Esophagus squamous epithelium (tissue), 5 donors: Measurements from ENCODE around the gene CFAP299. TPM values are rescaled to one million over a fixed set of nuclear protein-coding genes. Genes with fewer than 3 reads are reported as not detected.

Experiments
- DNase-seq: peaks from one replicate; lab custom pipeline; 2025; lab: John Stamatoyannopoulos, UW
- H3K27ac ChIP-seq, 4 donors: fragments of 200-600 bp; sonication (generic); one replicate each; pipeline ENCODE4 v1.5.1; 2016 to 2019; ENCODE audit warnings: mild to moderate bottlenecking in 1 of 4
- H3K27me3 ChIP-seq, 4 donors: fragments of 200-600 bp; sonication (generic); 1 replicate in 3 of 4; 2 replicates in 1 of 4; pipeline versions ENCODE4 v1.5.1 to v1.6.0; 2017 to 2021; ENCODE audit warnings: antibody characterized with exemption in 1 of 4
- H3K36me3 ChIP-seq, 3 donors: fragments of 200-600 bp; sonication (generic); one replicate each; pipeline ENCODE4 v1.5.1; 2016 to 2019
- H3K4me1 ChIP-seq, 3 donors: fragments of 200-600 bp; sonication (generic); one replicate each; pipeline ENCODE4 v1.5.1; 2017 to 2019
- H3K4me3 ChIP-seq, 4 donors: fragments of 200-600 bp; sonication (generic); 1 replicate in 3 of 4; 2 replicates in 1 of 4; pipeline ENCODE4 v1.5.1; 2016 to 2019; ENCODE audit warnings: mild to moderate bottlenecking in 2 of 4, moderate library complexity in 1 of 4
- H3K9me3 ChIP-seq, 3 donors: fragments of 200-600 bp; sonication (generic); one replicate each; pipeline ENCODE4 v1.5.1; 2016 to 2019
- POLR2A ChIP-seq, 4 donors: fragments of 450-650 bp; IDR thresholded peaks; one replicate each; pipeline ENCODE4 v1.6.1; 2017; ENCODE audit warnings: antibody characterized with exemption in 4 of 4, mild to moderate bottlenecking in 4 of 4, moderate library complexity in 3 of 4
- WGBS, 2 donors: methylation state at CpG; one replicate each; pipeline ENCODE4 v1.1.5; 2018; 5-methylcytosine and 5-hydroxymethylcytosine counted together
- intact Hi-C: fragments of 100-400 bp; cut with DNase I; formaldehyde crosslinking; loops from one replicate; pipeline ENCODE4 v1.15.0; 2022
- total RNA-seq, 4 donors: library from RNA; depleted of rRNA; stranded (reverse); fragments of >200 nt; gene quantifications; one replicate each; pipeline ENCODE4 v1.1.0, GENCODE V29; 2016
- TF ChIP-seq, protein P1 (sequence below), 6 experiments: fragments of 450-650 bp in 4 of 6; fragments of 200-600 bp in 2 of 6; sonication (generic) in 2 of 6; IDR thresholded peaks; one replicate each; pipeline ENCODE4 v1.5.1; 2016 to 2019; ENCODE audit warnings: antibody characterized with exemption in 6 of 6, mild to moderate bottlenecking in 4 of 6, moderate library complexity in 4 of 6
- donor health status: DM: yes; HTN: yes; CAD: no.

The CFAP299 gene
- total RNA-seq, 4 donors from 2014 or later = not detected

GRCh38 chr4:80423553-80424224 lies 88.2 kb downstream of the CFAP299 start:
- no peak for DNase-seq
- H3K27ac ChIP-seq = no peak overlapping the region
- no peaks in the 10 kb centered on the region for H3K36me3 ChIP-seq
- WGBS, 2 donors = 100% methylated on average over 2 to 3 of the region's 3 CpGs
- H3K4me1 ChIP-seq = no peaks in the 10 kb centered on the region
- H3K27me3 ChIP-seq = no peaks in the 10 kb centered on the region
- H3K9me3 ChIP-seq = no peaks in the 10 kb centered on the region
- no peak for TF ChIP-seq POLR2A (IDR thresholded peaks at IDR 0.05)
- TF ChIP-seq, protein P1, sequence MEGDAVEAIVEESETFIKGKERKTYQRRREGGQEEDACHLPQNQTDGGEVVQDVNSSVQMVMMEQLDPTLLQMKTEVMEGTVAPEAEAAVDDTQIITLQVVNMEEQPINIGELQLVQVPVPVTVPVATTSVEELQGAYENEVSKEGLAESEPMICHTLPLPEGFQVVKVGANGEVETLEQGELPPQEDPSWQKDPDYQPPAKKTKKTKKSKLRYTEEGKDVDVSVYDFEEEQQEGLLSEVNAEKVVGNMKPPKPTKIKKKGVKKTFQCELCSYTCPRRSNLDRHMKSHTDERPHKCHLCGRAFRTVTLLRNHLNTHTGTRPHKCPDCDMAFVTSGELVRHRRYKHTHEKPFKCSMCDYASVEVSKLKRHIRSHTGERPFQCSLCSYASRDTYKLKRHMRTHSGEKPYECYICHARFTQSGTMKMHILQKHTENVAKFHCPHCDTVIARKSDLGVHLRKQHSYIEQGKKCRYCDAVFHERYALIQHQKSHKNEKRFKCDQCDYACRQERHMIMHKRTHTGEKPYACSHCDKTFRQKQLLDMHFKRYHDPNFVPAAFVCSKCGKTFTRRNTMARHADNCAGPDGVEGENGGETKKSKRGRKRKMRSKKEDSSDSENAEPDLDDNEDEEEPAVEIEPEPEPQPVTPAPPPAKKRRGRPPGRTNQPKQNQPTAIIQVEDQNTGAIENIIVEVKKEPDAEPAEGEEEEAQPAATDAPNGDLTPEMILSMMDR (IDR thresholded peaks at IDR 0.05) = no peak
- H3K4me3 ChIP-seq = no peak overlapping the region
- intact Hi-C loops = no loop called here

GRCh38 chr4:80424225-80424581 lies 88.7 kb downstream of the CFAP299 start:
- Histone ChIP-seq H3K36me3 (no peaks in the 10 kb centered on the region), H3K4me1 (no peaks in the 10 kb centered on the region), H3K4me3 (no peak overlapping the region), H3K27ac (no peak overlapping the region), H3K27me3 (no peaks in the 10 kb centered on the region), H3K9me3 (no peaks in the 10 kb centered on the region)
- WGBS, 2 donors = 78 to 85% methylated on average over 2 of the region's 2 CpGs
- intact Hi-C loops = no loop called here
- no peak for DNase-seq
- TF ChIP-seq POLR2A (IDR thresholded peaks at IDR 0.05) = no peak

DNA sequence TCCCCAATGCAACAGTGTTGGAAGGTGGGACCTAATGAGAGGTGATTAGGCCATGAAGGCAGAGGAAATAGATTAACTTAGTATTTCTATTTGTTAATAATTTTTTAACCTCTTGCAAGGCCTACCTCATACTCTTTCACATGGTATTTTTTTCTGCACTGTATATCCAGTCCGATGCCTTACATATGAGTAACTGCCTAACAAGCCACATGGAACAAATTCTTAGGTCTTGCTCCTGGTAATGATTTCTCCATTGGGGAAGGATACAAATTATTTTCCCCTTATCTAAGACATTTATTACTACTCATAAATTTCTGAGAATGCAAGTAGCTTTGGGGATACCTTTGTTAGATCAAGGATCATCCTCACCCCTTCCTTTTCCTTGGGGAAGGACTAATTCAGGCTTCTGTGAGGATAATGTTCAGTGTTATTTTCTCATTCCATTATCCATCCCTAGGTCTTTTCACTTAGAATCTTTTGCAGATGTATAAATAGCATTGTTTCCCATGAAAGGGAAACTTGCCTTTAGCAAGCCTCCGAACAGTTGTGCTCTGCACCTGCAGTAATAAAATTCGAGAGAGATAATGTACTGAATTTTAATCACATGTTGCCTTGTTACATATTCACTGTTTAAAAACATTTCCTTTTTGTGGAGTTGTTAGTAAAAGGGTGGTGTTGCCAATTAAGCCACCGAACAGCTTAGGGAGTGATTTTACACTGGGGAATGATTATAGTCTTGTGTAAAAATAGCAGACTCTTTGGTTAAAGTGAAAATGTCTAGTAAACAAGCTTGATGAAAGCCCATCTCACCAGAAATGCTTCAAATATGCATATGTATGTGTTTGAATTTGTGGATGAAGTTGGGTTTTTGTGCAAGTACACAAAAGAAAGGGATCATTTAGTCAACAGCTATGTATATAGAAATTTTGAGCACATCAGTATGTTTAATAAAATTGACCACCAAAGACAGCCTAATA lies 89.9 kb downstream of the CFAP299 start:
- H3K9me3 ChIP-seq = no peaks in the 10 kb centered on the region
- no peak for TF ChIP-seq POLR2A (IDR thresholded peaks at IDR 0.05)
- TF ChIP-seq, protein P1 (IDR thresholded peaks at IDR 0.05) = no peak
- no peak overlapping the region for H3K4me3 ChIP-seq
- no peaks in the 10 kb centered on the region for H3K27me3 ChIP-seq
- intact Hi-C loops = no loop called here
- no peaks in the 10 kb centered on the region for H3K36me3 ChIP-seq
- H3K4me1 ChIP-seq = no peaks in the 10 kb centered on the region
- H3K27ac ChIP-seq = no peak overlapping the region
- 47 to 58% methylated on average over 3 to 4 of the region's 4 CpGs for WGBS, 2 donors
- no peak for DNase-seq

DNA sequence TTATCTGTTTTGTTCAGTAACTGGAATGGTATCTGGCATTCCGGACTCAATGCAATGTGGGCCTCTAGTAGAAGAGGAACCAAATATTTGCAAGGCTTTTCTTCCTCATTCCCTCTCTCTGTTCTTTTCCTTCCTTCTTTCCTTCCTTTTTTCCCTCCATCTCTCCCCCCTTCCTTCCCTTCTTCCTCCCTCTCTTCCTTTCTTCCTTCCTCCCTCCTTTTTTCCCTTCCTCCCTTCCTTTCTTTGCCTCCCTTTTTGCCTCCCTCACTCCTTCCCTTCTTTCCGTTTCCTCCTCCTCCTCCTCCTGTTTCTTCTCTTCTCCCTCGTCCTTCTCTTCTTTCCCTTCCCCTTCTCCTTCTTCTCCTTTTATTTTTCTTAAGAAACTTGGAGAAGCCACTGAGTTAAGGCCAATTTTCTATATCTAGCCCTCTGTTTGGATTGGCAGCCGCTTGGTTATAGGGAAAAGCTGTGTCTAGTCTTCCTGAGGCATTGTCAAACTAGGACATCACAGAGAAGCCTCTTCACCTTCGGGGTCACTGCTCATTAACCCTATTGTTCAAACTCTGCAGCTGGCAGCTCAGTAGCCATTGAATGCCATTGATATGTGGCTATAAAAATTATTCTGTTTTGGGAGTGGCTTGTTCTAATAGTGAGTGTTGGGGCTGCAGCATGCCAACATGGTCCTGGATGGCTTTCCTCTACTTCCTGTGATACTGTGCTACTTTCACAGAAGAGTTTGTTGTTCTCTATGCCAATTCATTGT lies 95.9 kb downstream of the CFAP299 start:
- no peaks in the 10 kb centered on the region for H3K36me3 ChIP-seq
- no peaks in the 10 kb centered on the region for H3K9me3 ChIP-seq
- TF ChIP-seq POLR2A (IDR thresholded peaks at IDR 0.05) = no peak
- no peak overlapping the region for H3K4me3 ChIP-seq
- no peak for DNase-seq
- no peak overlapping the region for H3K27ac ChIP-seq
- H3K4me1 ChIP-seq = no peaks in the 10 kb centered on the region
- intact Hi-C loops = no loop called here
- WGBS, 2 donors = 71 to 78% methylated on average over 5 of the region's 5 CpGs
- no peaks in the 10 kb centered on the region for H3K27me3 ChIP-seq

GRCh38 chr4:80434238-80434637 lies 98.7 kb downstream of the CFAP299 start:
- intact Hi-C loops = no loop called here
- no peak for TF ChIP-seq POLR2A (IDR thresholded peaks at IDR 0.05)
- TF ChIP-seq, protein P1 (IDR thresholded peaks at IDR 0.05) = no peak
- Histone ChIP-seq H3K4me3 (no peak overlapping the region), H3K27ac (no peak overlapping the region), H3K36me3 (no peaks in the 10 kb centered on the region), H3K9me3 (no peaks in the 10 kb centered on the region), H3K27me3 (no peaks in the 10 kb centered on the region), H3K4me1 (no peaks in the 10 kb centered on the region)
- no peak for DNase-seq
- WGBS, 2 donors = 73 to 82% methylated on average over 1 of the region's 1 CpG
